HG03575 (cell line): ENCODE data around the gene FOXD4L6.
"Not testable (repeated sequence)": the region's sequence is repeated elsewhere in the genome, so short reads cannot be mapped to it uniquely, and the experiment has no call there.

Source experiments
- ATAC-seq: cut with Tn5 transposase; IDR thresholded peaks from one replicate; pipeline ENCODE4 v1.9.1; 2021; ENCODE audit not compliant: unreplicated experiment, insufficient number of reproducible peaks, low FRiP score; ENCODE audit errors: extremely low read depth

Gene FOXD4L6

DNA sequence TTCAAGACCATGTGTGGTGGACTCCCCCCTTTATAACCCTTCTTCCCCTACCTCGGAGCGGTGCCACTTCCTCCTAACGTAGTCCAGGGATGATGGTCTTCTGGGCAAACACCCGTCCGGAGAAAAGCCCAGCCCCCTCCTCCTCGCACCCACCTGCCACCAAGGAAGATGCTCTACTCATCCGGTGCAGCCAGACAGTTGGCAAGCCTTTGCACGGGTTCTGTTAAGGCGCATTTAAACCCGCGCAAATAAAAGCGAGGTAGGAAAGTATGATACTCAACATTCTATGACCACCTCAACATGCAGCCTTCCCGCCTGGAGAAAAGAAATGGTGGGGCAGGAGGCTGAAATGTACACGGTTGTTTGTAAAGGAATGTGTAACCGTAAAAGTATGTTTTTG, at the start of gene FOXD4L6:
Gene FOXD4L6, minus strand, starts transcription at position 101 of the 400 bp plus-strand sequence. CDS start 298 bp downstream, outside the sequence.
- not testable (repeated sequence) for ATAC-seq

DNA sequence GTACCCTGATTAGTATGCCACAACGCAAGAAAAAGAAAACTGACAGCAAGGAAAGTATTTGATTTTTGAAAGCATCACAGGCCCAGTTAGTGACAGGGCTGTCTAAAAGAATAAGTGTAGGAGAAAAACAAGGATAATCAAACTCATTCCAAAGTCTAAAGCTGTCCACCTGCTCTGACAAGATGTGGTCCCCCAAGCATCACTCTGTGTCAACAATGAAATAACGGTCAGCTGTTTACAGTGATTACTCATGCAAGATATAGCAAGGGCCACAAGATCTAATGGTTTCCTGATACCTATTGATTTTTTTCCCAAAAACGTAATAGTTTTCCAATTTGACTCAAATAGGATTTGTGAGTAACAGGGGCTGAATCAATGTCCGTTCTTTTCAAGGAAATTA, 46.5 kb upstream of the FOXD4L6 start:
- not testable (repeated sequence) for ATAC-seq

DNA sequence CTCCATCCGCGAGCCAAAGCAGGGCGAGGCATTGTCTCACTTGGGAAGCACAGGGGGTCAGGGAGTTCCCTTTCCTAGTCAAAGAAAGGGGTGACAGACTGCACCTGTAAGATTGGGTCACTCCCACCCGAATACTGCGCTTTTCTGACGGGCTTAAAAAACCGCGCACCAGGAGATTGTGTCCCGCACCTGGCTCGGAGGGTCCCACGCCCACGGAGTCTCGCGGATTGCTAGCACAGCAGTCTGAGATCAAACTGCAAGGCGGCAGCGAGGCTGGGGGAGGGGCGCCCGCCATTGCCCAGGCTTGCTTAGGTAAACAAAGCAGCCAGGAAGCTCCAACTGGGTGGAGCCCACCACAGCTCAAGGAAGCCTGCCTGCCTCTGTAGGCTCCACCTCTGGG, 21.6 kb upstream of the FOXD4L6 start:
- ATAC-seq, result not testable (repeated sequence)

DNA sequence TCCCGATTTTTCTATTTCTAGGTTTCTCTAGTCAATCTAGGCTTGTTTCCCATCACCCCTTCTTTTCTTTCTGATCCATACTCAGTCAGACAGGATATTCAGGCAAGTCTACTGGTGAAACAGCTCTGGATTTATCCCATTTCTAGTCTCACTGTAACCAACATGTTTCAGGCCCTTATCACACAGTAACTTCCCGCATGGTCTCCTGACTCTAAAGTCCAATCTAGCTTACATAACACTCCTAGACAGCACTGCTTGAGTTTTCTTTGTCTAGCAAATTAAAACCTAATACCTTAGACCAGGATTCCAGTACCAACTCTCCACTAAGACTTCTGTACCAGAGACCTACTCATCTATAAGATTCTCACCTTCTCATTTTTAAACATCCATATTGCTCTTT, 13.4 kb upstream of the FOXD4L6 start:
- ATAC-seq, result not testable (repeated sequence)

DNA sequence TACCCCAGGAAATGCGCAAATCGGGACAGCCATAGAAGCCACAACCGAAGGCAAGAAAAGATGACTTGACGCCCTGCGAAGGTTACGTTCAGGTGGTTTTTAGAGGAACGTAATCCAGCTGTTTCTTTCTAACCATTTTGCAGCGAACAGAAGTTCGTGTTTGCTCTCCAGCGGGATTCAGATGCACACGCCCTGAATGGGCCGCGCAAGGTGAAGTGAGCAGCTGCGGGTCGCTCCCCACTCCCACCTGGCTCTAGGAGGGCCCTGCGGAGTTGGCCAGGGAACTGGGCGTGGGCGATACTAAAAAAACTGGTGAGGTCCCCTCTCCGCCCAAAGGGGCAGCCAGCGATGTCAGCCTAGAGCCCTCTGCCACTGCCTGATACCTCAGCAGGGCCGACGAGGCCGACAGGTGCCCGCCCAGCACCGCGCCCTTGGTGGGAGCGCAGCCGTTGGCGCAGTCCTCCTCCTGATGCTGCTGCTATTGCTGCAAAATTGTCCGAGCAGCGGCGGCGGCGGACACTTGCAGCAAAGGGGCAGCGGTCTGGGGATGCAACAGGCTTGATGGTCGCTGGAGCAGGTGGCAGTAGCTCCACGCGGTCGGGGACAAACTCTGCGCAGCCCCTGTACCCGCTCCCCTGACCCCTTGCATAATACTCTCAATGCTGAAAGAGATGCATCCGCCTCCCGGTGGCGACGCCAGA, 1.6 kb downstream of the FOXD4L6 start:
- ATAC-seq, result not testable (repeated sequence)

DNA sequence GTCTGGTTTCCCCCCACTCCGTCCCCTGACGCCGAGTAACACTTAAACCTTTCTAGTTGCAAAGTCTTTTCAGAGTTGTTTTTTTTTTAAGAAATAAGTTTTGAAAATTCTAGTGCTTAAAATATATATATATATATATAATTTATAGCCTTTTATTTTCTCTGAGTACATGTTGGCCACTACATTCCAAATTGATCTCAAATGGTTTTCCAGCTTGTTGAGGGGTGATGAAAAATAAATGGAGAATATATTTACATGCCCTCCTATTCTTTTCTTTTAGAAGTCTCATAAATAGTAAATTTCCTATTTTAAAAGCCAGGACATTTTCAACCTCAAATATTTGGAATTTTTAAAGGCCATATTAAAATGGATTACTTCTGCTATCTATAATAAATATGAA, 2.5 kb downstream of the FOXD4L6 start:
- not testable (repeated sequence) for ATAC-seq

DNA sequence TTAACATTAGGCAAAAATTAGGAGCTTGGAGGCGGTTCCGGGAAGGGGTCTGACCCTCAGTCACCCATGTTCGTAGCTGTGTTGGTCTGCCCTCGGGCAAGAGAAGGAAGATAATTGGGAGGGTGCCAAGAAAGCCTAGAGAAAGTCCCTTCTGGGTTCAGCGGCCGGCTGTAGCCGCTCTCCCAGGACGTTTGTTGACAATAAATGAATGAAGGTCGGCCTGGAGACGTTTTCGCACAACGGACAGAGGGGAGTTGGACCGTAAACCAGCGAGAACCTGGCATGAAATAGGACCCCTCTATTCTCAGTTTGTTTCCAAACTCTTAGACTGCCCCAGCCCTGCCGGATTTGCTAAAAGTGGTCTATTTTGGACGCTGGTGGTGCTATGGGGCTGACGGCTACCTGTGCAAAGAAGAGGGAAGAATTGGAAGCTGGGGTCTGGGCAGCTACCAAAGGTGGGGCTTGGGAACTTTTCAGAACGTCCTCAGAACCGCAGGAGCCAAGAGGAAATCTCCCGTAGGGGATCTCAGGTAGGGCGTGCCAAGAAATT, 3.3 kb downstream of the FOXD4L6 start:
- ATAC-seq, result not testable (repeated sequence)

DNA sequence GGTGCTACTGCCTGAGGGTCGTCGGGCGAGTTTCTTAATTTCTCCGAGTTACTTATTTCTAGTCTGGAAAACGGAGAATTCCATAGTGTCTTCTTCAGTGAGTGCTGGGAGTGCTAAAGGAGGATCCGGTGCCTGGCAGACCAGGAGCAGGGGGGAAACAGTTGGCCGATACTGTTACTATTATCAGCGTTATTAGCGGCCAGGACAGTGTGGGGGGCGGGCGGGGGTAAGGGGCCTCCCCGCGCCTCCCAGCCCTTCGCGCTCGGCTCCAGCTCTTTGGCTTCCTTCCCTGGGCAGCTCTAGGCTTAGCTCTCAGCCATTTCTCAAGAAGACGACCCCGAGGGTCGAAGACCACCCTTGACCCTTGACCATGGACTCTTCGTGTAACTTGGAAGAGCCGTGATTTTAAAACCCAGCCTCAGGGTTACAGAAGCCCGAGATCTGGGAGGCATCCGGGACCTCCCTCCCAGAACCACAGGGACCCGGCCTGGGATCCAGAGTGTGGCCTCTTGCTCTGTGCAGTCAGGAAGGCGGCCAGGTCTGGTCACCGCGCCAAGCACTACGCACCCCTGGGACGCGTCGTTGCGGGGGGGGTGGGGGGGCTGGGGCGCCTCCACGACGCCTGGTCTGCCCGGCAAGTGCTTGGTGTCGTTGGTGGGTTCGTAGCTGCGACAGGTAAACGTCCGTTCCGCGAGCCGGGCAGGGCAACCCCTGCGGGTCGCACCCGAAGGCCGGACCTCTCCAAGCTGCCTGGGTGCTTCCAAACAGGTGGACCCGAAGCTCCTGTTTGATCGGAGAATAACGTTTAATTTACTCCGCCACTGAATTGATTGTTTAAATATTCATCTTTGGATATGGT, 4.0 kb downstream of the FOXD4L6 start:
- not testable (repeated sequence) for ATAC-seq

DNA sequence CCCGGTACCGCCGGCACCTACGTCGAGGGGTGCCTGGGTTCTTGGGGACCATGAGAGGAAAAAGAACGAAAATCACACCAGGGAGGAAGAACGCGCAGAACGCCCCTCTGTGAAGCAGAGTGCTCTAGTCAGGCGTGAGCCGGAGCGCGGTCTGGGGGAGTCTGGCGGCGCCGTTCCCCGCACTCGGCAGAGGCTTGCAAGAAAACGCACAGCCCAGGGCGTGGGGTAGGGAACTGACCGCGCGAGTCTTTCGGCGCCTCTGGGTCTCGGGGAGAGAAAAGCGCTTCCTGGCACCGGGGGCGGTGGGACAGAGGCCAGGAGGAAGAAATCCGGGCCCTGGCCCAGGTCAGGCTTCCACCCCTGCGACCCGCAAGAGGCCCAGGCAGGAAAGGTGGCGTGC, 4.7 kb downstream of the FOXD4L6 start:
- not testable (repeated sequence) for ATAC-seq

DNA sequence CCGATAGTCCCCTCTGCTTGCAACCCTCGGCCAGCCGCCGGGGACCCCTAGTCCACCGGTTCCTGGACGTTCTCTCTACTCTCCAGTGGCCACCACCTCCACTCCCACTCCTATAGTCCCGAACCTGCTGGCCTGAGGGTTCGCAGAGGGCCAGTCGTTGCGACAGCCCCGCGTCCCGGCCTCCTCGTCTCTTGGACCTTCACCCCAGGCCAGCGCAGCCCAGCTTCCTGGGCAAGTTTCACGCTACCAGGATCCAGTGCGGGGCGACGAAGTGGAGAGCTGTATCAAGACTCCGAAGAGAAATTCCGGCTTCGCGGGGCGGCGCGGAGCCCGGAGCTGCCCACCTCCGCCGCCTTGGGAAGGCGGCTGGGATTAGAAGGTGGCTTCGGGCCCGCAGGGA, 5.1 kb downstream of the FOXD4L6 start:
- ATAC-seq, result not testable (repeated sequence)

DNA sequence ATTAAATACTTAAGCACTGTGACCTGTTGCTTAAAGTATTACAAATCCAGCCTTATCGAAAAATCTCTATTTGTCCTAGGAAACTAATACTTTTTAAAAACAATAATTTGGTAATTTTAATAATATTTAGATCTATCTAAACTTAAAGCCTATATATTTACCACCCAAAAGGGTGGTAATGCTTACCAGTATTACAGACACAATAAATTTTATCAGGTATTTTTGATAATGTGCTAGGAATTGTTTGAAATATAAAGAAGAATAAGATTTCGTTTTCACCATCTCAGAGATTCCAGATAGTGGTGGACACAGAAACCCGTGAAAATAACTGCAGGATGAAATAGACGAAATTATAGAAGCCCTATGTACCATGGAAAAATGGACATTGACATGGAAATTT, 7.8 kb downstream of the FOXD4L6 start:
- ATAC-seq, result not testable (repeated sequence)

DNA sequence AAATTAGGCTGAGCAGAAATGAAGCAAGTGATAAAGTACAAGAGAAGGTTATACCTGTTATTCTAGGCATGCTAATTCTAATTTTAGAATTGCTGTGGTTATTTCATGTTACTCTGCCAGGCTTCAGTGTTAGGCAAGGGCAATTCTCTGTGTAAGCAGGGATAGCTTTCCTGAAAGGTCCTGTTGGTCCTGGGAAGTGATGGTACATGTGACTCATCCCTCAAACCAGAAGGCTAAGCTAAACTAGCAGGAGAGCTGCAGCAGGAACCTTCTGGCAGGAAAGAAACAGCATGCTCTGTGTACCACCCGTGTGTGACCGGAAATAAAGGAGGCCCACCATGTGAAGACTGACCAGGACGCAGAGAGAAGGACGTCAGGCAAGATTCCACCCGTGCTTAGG, 8.8 kb downstream of the FOXD4L6 start:
- not testable (repeated sequence) for ATAC-seq

DNA sequence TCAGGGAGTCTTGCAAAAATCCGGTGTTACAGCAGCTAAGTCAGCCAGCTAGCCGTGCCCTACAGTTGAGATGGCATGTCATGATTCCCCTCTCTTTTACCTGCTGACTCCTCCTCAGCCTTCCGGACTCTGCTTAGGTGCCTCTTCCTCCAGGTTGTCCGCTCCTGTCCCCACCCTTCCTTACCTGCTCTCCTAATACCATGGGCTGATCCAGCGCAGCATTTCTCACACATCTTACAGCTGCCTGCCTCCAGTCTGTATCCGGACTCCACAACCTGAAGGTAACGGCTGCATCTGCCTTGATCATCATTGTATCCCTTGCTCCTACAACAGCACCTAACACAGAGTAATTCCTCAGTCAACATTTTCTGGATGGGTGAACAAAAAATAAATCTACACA, 9.2 kb downstream of the FOXD4L6 start:
- not testable (repeated sequence) for ATAC-seq

DNA sequence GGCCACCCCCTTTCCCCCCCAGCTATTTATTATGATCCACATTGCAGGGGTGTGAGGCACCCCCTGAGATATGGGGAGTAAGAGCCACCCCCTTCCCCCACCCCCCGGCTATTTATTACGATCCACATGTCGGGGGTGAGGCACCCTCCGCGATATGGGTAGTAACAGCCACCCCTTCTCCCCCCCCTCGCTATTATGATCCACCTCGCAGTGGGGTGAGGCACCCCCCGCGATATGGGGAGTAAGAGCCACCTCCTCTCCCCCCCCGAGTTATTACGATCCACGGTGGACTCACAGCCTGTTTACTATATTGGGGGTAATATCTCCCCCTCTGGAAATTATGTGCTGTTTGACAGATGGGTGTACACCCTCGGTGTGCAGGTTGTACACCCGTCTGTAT, 15.1 kb downstream of the FOXD4L6 start:
- not testable (repeated sequence) for ATAC-seq

DNA sequence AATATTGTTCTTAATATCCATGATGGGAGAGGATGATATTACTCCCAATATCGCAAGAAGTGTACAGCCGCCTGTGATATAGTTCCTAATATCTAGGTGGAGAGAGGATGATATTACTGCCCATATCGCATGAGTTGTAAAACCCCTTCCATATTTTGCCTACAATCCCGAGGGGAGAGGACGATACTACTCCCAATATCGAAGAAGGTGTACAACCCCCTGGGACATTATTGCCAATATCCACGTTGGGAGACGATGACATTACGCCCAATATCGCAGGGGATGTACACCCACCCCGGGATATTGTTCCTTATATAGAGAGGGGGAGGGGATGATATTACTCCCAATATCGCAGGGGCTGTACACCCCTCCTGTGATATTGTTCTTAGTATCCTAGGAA, 17.1 kb downstream of the FOXD4L6 start:
- not testable (repeated sequence) for ATAC-seq

DNA sequence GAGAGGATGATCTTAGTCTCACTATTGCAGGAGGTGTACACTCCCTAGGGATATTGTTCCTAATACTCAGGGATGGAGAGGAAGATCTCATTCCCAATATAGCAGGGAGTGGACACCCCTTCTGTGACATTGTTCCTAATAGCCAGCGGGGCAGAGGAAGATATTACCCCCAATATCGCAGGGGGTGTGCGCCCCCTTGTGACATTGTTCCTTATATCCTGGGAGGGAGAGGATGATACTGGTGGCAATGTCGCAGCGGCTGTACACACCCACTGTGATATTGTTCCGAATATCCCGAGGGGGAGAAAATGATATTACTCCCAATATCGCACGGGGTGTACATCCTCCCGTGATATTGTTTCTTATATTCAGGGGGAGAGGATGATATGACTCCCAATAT, 17.6 kb downstream of the FOXD4L6 start:
- ATAC-seq, result not testable (repeated sequence)

DNA sequence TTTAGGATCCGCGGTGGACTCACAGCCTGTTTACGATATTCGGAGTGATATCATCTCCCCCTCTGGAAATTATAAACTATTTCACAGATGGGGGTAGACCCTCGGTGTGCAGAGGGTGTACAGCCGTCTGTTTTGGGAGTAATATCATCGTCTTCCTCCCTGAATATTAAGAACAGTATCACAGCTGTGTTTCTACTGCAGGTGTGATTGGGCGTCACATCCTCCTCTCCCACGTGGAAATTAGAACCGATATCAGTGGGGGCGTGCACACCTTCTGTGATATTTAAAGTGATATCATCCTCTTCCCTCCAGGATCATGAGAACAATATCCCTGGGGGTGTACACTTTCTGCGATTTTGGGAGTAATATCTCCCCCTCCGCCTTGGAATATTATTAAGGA, 19.2 kb downstream of the FOXD4L6 start:
- ATAC-seq, result not testable (repeated sequence)

DNA sequence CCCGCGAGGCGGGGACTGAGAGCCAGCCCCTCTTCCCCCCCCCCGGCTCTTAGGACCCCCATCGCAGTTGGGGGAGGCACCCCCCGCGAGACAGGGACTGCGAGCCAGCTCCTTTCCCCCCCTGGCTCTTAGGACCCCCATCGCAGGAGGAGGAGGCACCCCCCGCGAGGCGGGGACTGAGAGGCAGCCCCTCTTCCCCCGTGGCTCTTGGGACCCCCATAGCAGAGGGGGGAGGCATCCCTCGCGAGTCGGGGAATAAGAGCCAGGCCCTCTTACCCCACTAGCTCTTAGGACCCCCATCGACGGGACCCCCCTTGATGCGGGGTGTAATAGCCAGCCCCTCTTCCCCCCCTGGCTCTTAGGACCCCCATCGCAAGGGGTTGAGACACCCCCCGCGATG, 19.7 kb downstream of the FOXD4L6 start:
- not testable (repeated sequence) for ATAC-seq

DNA sequence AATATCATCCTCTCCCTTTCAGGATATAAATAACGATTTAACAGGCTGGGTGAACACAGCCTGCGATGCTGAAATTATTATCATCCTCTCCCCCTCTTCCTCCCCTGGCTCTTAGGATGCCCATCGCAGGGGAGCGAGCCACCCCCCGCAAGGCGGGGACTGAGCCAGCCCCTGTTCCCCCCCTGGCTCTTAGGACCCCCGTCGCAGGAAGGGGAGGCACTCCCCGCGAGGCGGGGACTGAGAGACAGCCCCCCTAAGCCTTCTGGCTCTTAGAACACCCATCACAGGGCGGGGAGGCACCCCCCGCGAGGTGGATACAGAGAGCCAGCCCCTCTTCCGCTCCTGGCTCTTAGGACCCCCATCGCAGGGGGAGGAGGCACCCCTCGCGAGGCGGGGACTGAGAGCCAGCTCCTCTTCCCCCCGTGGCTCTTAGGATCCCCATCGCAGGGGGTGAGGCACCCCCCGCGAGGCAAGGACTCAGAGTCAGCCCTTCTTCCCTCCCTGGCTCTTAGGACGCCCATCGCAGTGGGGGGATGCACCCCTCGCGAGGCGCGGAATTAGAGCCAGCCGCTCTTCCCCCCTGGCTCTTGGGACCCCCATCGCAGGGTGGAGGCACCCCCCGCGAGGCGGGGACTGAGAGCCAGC, 21.9 kb downstream of the FOXD4L6 start:
- ATAC-seq, result not testable (repeated sequence)
